Neural cell (in vitro differentiated cells): ENCODE data around the gene CCNE1. TPM values are rescaled to one million over a fixed set of nuclear protein-coding genes. Genes with fewer than 3 reads are reported as not detected.

Experiments used
- H2AFZ ChIP-seq: fragments of 200-600, 300-800 bp; sonication (generic), shearing (Covaris generic); 2 replicates; pipeline ENCODE4 v1.6.0; 2014; ENCODE audit warnings: low read depth, mild to moderate bottlenecking, antibody characterized with exemption, low read length, moderate library complexity
- H3F3A ChIP-seq: fragments of 200-600 bp; shearing (Covaris generic); 2 replicates; pipeline ENCODE4 v1.6.1; 2016; ENCODE audit warnings: mild to moderate bottlenecking, moderate library complexity, mixed read lengths, antibody characterized with exemption, low read length; ENCODE audit not compliant: insufficient read depth, poor library complexity, severe bottlenecking
- H3K27ac ChIP-seq: fragments of 200-600, 300-800 bp; sonication (generic), shearing (Covaris generic); 2 replicates; pipeline ENCODE4 v1.5.1; 2014; ENCODE audit warnings: mild to moderate bottlenecking, low read length, moderate library complexity
- H3K27me3 ChIP-seq: fragments of 300-800, 200-600 bp; sonication (generic), shearing (Covaris generic); 2 replicates; pipeline ENCODE4 v1.6.0; 2014; ENCODE audit warnings: mild to moderate bottlenecking, low read depth, low read length, moderate library complexity; ENCODE audit not compliant: insufficient read depth
- H3K36me3 ChIP-seq: fragments of 300-800, 200-600 bp; sonication (generic), shearing (Covaris generic); 2 replicates; pipeline ENCODE4 v1.5.1; 2014; ENCODE audit warnings: mild to moderate bottlenecking, antibody characterized with exemption, low read length, moderate library complexity; ENCODE audit not compliant: insufficient read depth
- H3K4me2 ChIP-seq: fragments of 300-800, 200-600 bp; sonication (generic), shearing (Covaris generic); 2 replicates; pipeline ENCODE4 v1.6.0; 2014; ENCODE audit warnings: mild to moderate bottlenecking, low read length
- H3K4me3 ChIP-seq: fragments of 300-800, 200-600 bp; sonication (generic), shearing (Covaris generic); 2 replicates; pipeline ENCODE4 v1.5.1; 2014; ENCODE audit warnings: mild to moderate bottlenecking, low read length, moderate library complexity
- H3K79me2 ChIP-seq: fragments of 200-600 bp; shearing (Covaris generic); replicated peaks from 2 replicates; pipeline ENCODE4 v1.6.0; 2014; ENCODE audit warnings: mild to moderate bottlenecking, low read length, moderate library complexity; ENCODE audit not compliant: insufficient read depth
- H3K9ac ChIP-seq: fragments of 300-800, 200-600 bp; sonication (generic), shearing (Covaris generic); 2 replicates; pipeline ENCODE4 v1.6.1; 2016; ENCODE audit warnings: mild to moderate bottlenecking, low read length, mixed read lengths
- H3K9me2 ChIP-seq: fragments of 200-600 bp; shearing (Covaris generic); 2 replicates; pipeline ENCODE4 v1.6.1; 2016; ENCODE audit warnings: mild to moderate bottlenecking, low read length, mixed read lengths; ENCODE audit not compliant: insufficient read depth
- H3K9me3 ChIP-seq: fragments of 200-600, 300-800 bp; sonication (generic), shearing (Covaris generic); 2 replicates; pipeline ENCODE4 v1.6.1; 2016; ENCODE audit warnings: mild to moderate bottlenecking, mixed run types, low read length, moderate library complexity, mixed read lengths
- H4K20me1 ChIP-seq: fragments of 200-600 bp; shearing (Covaris generic); 2 replicates; pipeline ENCODE4 v1.6.1; 2016; ENCODE audit warnings: mild to moderate bottlenecking, mixed run types; ENCODE audit not compliant: insufficient read depth
- CTCF ChIP-seq: fragments of 450-650 bp; IDR thresholded peaks from 2 replicates; pipeline ENCODE4 v1.5.1; 2014; ENCODE audit warnings: antibody characterized with exemption, mild to moderate bottlenecking, moderate library complexity; ENCODE audit not compliant: poor library complexity, severe bottlenecking
- EP300 ChIP-seq: fragments of 450-650 bp; conservative IDR thresholded peaks from 2 replicates; pipeline ENCODE4 v1.6.1; 2014; ENCODE audit warnings: antibody characterized with exemption, mild to moderate bottlenecking, moderate library complexity; ENCODE audit not compliant: poor library complexity, severe bottlenecking
- EZH2 ChIP-seq: fragments of 200-600, 300-800 bp; shearing (Covaris generic), sonication (generic); IDR thresholded peaks from 2 replicates; pipeline ENCODE4 v1.6.1; 2014; ENCODE audit warnings: antibody characterized with exemption, low read length, borderline replicate concordance, mild to moderate bottlenecking; ENCODE audit not compliant: insufficient read depth, poor library complexity, severe bottlenecking
- MXI1 ChIP-seq: fragments of 450-650 bp; conservative IDR thresholded peaks from 2 replicates; pipeline ENCODE4 v1.6.1; 2014; ENCODE audit warnings: antibody characterized with exemption, mild to moderate bottlenecking; ENCODE audit not compliant: poor library complexity, severe bottlenecking
- POLR2AphosphoS5 ChIP-seq: IDR thresholded peaks from 2 replicates; pipeline ENCODE4 v1.6.1; 2012
- RAD21 ChIP-seq: fragments of 450-650 bp; conservative IDR thresholded peaks from 2 replicates; pipeline ENCODE4 v1.6.1; 2014; ENCODE audit warnings: antibody characterized with exemption, mild to moderate bottlenecking, moderate library complexity
- REST ChIP-seq: IDR thresholded peaks from 2 replicates; pipeline ENCODE4 v1.6.1; 2012; ENCODE audit warnings: borderline replicate concordance
- SMC3 ChIP-seq: fragments of 450-650 bp; conservative IDR thresholded peaks from 2 replicates; pipeline ENCODE4 v1.6.1; 2014; ENCODE audit warnings: antibody characterized with exemption, mild to moderate bottlenecking, moderate library complexity; ENCODE audit not compliant: poor library complexity
- TAF1 ChIP-seq: IDR thresholded peaks from 2 replicates; pipeline ENCODE4 v1.6.1; 2012; ENCODE audit warnings: low read depth
- polyA plus RNA-seq: library from polyadenylated mRNA; depleted of rRNA; stranded (reverse); fragments of >200 nt; gene quantifications from 2 replicates; pipeline ENCODE4 v1.2.3, GENCODE V29; 2014

Gene CCNE1
- polyA plus RNA-seq, 1 donor from 2014 or later, result 4.1 TPM

GRCh38 chr19:29850482-29850881 is 38.7 kb downstream of the CCNE1 start:
- Histone ChIP-seq H3K27ac (no peak overlapping the region), H3K4me3 (no peak overlapping the region), H3K9ac (no peak overlapping the region), H3K9me3 (no peaks in the 10 kb centered on the region), H3K9me2 (no peaks in the 10 kb centered on the region), H3K36me3 (no peaks in the 10 kb centered on the region), H3K4me2 (no peak overlapping the region), H4K20me1 (no peaks in the 10 kb centered on the region), H3K27me3 (no peaks in the 10 kb centered on the region), H3K79me2 (no peaks in the 10 kb centered on the region), H2AFZ (no peak overlapping the region), H3F3A (no peaks in the 10 kb centered on the region)
- TF ChIP-seq EZH2 (no peak), TAF1 (no peak), RAD21 (no peak), EP300 (no peak), POLR2AphosphoS5 (no peak), REST (no peak), SMC3 (no peak), CTCF (no peak), MXI1 (no peak)

- Histone ChIP-seq H3K4me2 (no peak overlapping the region), H4K20me1 (no peaks in the 10 kb centered on the region), H3K9me3 (no peaks in the 10 kb centered on the region), H3K27me3 (no peaks in the 10 kb centered on the region), H3F3A (no peaks in the 10 kb centered on the region), H3K79me2 (no peaks in the 10 kb centered on the region), H3K27ac (no peak overlapping the region), H3K36me3 (no peaks in the 10 kb centered on the region), H2AFZ (no peak overlapping the region), H3K9ac (no peak overlapping the region), H3K4me3 (no peak overlapping the region), H3K9me2 (no peaks in the 10 kb centered on the region)
- TF ChIP-seq RAD21 (no peak), REST (no peak), EP300 (no peak), POLR2AphosphoS5 (no peak), CTCF (no peak), SMC3 (no peak), TAF1 (no peak), EZH2 (no peak), MXI1 (no peak)
Measured at GRCh38 chr19:29851769-29852521, 40.2 kb downstream of the CCNE1 start.
